NOMO-1 (cell line): ENCODE data around the gene TMPRSS13.
"Not testable (repeated sequence)": the region's sequence is repeated elsewhere in the genome, so short reads cannot be mapped to it uniquely, and the experiment has no call there.

Experiments used
- DNase-seq, 2 experiments: peaks; one replicate each; lab custom pipeline; 2025; ENCODE audit not compliant: unreplicated experiment in 2 of 2; lab: John Stamatoyannopoulos, UW

Gene TMPRSS13

DNA sequence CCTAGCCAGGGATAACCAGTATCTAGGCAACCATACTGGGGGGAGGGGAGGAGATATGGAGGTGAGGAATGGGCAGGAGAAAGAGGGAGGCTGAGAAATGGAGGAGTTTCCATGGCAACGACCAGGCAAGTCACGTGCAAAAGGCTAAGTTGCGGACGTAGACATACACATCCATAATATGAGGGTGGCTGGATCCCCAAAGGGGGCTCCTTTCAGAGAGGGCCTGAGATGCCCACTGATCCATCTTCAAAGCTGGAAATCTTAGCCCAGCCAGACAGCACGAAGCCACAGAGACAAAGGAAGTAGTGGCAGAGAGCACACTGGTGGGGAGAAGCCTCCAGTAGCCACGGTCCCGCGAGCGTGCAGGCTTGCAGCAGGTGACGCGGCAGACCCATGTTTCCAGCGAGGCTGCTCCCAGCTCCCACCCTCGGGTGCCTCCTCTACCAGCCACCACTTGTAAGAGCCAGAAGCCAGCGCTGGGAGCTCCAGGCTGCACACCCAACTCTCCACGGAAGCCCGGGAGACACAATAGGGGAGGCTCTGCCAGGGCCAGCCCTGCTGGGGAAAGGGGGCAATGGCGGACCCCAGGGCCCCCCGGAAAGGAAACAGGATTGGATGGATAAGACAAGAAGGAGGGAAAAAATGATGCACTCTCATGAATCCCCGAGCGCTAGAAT is 53.7 kb downstream of the TMPRSS13 start:
- no peak for DNase-seq

DNA sequence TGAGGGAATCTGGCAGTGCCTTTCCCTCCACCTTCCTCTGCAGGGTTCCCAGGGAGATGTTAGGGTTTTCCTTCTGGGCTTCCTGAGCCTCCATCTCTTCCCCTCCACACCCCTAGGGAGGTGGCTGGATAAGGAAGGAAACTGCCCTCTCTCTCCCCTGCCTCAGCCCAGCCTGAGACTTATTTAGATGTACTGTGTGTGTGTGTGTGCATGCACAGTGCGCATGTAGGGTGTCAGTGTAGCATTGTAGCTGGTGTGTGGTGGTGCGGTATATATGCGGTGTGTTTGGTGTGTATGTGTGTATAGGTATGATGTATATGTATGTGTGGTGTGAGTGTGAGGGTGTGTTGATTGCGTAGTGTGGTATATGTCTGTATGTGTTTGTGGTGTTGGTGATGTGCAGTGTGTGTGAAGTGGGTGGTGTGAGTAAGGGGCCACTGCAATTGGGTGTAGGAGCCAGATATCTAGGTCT is 54.3 kb downstream of the TMPRSS13 start:
- no peak for DNase-seq

DNA sequence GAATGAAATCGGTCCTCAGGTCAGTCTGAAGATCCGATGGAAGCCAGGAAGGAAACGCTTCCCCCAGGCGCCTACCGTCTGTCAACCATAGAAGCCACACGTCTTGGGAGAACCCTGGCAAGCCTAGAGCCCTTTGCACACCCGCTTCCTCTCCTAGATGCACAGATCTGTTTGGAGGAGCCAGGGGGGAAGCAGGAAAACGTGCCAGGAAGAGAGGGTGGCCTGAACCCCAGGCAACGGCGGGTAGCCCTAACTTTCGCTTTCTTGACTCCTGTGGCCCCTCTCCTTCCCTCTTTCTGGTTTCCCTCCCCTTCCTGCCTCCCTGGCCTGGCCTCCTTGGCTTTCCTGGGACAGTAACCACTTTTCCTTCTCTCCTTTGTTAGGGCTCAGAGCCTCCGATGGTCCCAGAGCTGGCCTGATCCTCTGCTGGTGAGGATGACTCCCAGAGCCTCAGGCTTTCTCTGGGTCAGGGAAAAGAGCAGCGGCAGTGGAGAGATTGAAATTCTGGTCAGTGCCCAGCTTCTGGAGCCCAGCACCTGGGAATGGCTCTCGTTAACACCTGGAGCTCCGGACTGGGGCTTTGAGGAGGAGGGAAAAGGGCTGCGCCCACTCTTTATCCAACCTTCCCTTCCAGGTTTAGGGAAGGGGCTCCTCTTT is 54.8 kb downstream of the TMPRSS13 start:
- no peak for DNase-seq

DNA sequence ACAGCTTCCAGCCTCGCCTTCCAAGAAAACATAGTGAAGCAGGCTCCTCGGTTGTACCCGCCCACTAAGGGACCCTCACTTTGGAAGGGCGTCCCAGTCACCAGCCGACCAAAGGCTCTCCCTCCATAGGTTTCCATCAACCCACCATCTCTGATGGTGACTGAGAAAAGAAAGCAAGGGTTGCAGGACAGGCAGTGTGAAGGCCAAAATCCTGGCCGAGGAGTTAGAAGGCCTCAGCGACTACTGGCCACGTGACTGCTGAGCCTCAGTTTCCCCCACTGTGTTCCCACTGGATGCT is 55.4 kb downstream of the TMPRSS13 start:
- no peak for DNase-seq

DNA sequence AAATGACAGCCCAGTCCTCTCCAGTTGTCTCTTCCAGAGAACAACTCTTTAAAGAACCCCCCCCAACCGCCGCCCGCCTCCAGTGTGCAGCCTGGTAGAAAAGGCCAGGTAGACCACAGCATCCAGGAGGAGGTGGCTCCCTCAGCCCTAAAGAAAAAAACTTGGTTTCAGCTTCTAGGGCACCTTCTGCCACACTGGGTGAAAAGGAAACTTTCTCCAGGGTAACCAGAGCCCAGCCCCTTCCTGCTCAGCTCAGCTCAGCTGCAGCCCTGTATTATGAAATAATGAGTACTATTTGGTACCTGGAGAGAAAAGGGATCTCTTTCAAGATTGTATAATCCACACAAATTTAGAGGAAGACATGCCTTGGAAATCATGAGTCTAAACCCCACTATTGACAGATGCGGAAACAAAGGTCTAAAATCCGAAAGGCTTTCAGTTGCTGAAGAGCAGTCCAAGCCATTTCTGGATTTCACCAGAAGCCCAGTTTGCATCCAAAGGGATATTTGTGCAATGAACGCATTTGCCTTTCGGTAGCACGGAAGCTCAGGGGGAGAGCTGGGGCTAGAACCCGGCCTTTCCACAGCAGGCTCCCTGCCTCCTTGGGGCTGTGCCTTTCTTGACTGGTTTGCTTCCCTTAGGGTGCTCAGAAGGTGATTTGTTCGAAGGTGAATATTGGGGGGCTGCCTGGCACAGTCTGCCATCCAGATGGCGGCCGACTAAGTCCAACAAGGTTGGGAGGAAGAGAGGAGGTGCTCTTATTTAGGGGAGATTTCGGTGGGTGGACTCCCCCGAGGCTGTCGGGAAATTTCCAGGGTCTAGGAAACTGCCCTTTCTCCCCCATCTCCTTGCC is 56.0 kb downstream of the TMPRSS13 start:
- DNase-seq, result no peak

DNA sequence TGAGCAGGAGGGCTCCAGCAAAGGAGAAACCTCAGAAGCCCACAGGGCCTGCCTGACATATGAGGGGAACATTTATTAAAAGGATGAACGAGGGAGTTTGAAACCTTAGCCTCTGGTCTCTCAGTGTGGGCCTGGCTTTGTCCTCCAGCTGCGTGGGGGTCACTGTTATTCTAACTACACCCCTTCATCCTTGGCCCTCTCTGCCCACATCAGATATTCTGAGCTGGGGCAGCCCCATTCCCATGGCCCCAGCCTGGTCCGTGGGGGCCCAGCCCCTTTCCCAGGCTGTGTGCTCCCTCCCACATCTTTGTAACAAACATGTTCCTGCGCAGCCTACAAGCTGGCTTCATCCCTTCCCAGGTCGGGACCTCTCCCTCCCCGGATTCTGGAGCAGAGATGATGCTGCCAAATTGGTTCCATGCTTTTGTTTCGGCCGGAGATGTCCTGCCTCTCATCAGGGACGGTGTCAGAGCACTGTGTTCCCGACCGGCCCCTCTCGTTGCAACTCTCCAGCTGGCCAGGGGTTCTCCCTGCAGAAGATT is 56.7 kb downstream of the TMPRSS13 start:
- no peak for DNase-seq

DNA sequence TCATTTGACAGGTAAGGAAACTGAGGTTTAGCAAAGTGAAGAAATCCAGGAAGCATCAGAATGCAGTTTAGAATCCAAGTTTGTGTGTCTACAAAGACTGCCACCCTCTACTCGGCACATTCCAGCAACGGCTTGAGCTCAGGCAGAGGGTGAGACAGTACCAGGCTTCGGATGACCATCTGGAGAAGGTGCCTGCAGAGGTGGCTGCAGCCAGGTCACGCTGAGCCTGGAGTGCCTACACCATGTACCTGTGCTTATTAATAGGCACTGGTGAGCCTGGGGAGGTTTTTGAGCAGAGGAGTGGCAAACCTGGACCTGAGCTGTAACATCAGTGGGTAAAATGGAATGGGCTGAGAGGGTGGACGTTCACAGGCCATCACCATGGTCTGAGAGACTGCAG is 57.4 kb downstream of the TMPRSS13 start:
- DNase-seq, result no peak

DNA sequence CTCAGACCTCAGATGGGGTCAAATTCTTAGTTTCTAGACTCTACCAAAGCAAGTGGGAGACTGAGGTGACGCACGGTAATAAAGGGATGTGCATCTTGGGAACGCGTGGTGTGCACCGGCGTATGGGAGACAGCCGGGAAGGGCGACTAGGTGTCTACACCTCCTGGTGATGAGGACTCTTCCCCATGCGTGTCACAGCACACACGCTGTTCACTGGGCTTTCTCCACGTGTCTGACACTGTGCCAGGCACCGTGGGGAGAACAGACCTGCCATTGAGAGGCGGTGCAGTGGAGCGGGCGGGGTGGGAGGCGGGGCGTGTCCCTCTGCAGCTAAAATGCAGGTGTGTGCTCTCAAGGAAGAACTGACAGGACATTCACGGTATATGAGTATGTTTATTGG is 58.0 kb downstream of the TMPRSS13 start:
- DNase-seq, result no peak

DNA sequence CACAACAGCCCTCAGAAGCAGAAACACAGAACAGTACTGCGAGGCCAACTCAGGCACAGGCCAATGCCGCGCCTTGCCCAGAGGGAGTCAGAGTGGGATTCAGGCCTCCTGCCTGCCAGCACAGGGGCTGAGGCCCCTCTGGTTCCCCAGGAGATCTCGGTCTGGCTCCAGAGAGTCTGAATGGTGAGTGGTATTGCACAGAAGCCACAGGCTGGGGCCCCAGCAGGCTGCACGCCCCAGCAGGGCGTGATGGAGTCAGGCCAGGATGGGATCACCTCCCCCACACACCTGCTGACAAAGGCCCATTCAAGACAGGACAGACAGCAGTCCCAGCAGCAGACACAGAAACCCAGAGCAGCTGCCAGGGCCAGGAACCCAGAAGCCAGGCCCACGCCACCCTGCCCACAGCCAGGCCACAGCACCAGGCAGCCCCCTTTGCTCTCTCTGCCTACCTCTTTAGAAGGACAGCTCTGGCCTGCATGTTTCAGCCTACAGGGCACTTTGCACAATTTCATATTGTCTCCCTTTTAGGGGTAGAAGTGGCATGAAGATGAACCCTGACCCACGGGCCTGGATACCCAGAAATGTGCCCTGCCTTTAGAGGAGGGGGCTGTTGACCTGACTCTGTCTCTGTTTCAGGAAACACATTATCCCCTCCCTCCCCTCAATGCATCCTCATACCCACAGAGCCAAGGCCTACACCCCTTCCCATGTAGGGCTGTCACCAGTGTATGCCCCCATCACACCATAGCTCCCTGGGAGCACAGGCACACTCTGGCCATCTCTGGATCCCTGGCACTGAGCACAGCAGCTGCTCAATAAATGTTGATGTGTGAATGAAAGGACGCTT is 58.9 kb downstream of the TMPRSS13 start:
- DNase-seq, result no peak

DNA sequence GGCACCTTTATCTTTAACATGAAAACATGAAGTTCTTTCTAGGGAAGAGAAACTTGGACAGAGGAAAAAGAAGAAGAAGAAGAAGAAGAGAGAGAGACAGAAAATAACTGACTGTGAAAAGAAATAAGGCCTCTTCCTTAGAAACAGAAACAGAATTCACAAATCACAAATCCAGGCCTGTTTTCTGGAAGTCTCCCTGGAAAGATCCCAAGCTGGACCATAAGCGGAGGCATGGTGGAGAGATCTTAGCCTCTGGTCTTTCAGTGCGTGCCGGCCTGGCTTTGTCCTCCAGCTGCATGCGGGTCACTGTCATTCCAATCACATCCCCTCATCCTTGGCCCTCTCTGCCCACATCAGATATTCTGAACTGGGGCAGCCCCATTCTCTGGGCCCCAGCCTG is 59.6 kb downstream of the TMPRSS13 start:
- no peak for DNase-seq

DNA sequence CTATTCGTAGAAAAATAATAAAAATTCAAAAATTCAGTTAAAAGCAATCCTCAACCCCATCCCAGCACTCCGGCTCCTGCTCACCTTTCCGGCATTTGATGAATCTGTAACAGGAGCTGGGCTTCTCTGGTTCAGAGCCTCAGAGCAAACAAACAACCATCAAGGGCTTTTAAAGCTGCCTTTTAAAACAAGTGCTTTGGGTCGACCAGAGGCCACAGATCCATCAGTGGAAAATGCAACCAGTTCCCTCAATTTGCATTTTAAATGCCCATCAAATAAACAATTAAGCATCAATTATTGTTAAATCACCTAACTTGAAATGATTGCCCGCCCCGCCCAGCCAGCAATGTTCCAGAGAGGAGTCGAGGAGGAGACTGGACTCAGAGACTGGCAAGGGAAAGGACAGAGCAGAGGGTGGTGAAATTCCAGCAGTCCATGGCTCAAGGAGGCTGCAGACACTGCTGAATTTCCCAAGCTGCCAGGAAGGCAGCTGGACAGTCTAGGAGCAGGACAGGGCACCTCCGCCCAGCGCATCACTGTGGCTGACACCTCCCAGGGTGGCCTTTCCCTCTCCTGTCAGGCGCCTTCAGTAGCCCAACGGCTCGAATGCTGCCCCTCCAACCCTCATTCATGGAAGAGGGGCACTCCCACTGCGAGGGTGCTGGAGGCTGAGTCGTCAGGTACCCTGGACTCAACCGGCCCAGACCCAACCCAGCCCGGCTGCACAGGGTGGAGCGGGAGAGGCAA is 60.2 kb downstream of the TMPRSS13 start:
- DNase-seq, result no peak

DNA sequence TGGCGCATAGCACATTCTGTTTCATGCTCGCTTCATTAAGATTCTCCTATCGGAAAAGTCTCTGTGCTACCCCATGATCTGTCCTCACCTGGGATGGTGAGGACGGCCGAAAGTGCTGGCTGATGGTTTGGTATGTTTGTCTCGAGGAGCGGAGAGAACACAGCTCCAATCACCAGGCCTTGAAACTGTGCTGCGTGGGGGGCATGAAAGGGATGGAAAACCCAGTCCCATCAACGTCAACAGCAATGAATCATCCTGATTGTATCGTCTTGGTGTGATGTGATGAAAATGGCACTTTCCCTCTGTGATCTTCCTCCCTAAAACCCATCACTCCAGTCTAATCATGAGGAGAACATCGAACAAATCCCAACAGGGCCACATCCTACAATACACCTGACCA is 61.1 kb downstream of the TMPRSS13 start:
- no peak for DNase-seq

DNA sequence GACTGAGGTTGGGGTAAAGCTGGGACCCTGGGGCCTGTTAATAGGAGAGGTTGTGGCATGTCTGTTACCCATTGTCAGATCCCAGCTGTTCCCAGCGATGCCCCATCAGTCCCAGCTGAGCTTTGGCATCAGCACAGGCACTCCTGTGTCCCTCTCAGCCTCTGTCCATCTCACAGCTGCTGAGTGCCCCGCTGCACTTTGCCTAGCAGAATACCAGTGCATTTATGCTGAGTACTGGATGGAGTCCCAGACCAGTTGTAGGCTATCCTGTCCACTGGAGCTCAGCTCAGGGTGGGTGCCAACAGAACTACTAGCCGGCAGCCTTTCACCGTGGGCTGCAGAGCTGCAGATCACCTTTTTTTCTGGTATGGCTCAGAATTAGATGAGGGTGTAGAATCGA is 62.7 kb downstream of the TMPRSS13 start:
- no peak for DNase-seq

DNA sequence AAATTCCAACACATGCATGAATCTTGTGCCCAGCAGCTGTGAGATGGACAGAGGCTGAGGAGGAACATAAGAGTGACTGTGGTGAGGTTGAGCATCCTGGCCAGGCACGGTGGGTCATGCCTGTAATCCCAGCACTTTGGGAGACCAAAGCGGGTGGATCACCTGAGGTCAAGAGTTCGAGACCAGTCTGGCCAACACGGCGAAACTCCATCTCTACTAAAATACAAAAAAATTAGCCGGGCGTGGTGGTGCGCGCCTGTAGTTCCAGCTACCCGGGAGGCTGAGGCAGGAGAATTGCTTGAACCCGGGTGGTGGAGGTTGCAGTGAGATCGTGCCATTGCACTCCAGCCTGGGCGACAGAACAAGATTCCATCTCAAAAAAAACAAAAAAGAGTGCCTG is 63.7 kb downstream of the TMPRSS13 start:
- not testable (repeated sequence) for DNase-seq

DNA sequence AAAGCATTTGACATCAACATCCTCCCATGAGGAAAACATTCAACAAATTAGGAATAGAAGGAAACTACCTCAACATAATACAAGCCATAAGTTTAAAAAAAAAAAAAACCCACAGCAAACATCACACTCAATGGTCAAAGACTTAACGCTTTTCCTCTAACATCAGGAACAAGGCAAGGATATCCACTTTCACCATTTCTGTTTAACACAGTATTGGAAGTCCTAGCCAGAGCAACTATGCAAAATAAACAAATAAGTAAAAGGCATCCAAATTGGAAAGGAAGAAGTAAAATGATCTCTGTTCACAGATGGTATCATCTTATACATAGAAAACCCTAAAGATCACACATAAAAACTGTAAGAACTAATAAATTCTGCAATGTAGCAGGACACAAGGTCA is 65.8 kb downstream of the TMPRSS13 start:
- DNase-seq, result no peak

DNA sequence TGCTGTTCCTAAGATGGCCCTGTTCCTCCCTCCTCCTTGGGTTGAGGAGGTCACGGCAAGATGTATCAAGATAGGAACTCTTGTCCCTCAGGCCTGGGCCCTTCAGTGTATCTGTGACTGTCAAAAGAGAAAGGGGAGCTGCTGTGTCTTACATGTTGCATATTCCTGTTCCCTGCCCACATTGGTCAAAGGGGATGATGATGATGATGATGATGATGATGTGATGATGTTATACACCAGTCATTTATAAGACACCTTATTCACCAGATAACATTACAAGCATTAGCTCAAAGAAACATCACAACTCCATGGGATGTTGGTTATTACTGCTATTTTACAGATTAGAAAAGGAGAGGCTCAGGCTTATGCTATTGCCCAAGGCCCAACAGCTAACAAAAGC is 66.4 kb downstream of the TMPRSS13 start:
- no peak for DNase-seq

DNA sequence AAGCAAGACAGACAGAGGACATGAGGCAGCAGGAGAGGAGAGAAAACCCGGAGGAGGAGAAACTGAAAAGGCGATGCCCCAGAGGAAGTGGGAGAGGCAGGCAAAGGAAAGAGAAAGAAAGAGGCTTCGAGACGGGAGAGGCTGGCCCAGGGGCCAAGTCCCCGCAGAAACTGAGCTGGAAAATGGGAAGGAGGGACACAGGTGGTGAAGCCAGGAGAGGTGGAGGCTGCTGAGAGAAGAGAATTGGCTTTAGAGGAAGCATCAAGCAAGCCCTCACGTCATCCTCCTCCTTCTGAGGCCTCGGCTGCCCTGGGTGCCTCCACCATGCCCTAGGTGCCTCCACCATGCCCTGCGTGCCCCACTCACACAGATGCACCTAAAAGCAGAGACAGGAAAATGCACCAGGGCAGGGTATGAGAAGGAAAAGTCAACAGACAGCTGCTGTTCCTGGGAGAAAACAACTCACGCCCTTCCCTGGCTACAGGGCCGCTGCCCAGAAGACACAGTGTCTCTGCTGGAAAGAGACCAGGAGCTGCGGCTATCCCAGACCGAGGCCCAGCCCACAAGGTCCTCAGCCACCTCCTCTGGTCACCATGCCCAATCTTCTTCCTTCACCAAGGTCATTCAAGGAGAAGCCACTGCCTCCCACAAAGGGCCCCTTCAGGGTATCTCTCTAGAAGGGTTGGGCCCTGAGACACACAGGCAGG is 67.0 kb downstream of the TMPRSS13 start:
- DNase-seq, result no peak

DNA sequence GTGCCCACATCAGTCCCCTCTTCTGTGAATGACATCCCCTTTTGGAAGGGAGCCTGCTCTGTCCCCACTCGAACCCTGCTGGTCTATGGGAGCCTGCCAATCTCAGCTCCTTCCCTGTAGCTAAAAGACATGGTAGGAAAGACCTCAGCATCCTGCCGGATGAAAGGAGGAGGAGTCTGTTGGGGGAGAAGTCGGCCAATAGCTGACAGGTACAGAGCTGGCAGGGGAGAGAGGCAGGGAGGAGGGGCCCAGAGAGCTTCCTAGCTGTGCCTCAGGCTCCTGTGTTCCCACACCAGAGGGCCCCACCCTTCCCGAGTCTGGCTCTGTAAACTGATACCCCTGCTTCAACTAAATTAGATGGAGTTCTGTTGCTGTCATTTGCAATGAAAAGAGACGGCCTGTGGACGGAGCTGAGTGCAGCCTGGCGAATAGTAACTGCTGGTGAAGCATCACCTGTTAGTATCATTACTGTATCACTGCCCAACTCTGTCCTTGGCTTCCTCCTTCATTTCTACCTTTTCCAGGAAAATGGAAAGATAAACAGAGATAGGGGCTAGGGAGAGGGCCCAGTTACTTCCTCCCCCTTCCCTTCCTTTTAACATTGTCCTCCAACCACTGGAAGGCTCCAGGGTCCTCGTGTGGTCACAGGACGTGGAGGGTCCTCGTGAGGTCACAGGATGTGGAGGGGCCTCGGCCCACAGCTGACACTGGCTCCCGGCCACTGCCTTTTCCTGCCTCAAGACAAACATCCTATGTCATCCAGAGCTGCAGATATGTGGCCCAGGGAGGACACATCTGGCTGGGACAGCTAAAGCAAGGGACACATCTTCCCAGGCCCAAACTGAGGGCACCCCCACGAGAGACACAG is 67.8 kb downstream of the TMPRSS13 start:
- no peak for DNase-seq
